IMR-90 (cell line): ENCODE results near the gene CROCC. TPM values are rescaled to one million over a fixed set of nuclear protein-coding genes. Genes with fewer than 3 reads are reported as not detected.

ENCODE experiments used
- ATAC-seq: fragments of 200-7000 bp; cut with Tn5 transposase; 2 replicates; pipeline ENCODE4 v1.9.1; 2020; ENCODE audit warnings: low read depth, mild to moderate bottlenecking, moderate library complexity
- BruUV-seq: library from RNA; stranded (reverse); fragments of 400-500 nt; replicated peaks from 2 replicates; lab custom pipeline; 2021; lab: Mats Ljungman, UMichigan
- CTCF ChIA-PET: fragments of 300-600 bp; formaldehyde crosslinking; extraction: SDS; loops from one replicate; lab custom pipeline; 2021; ENCODE audit warnings: antibody characterized with exemption; lab: Yijun Ruan, JAX
- POLR2A ChIA-PET: fragments of 300-600 bp; sonication (Branson Sonifier 250); formaldehyde crosslinking; loops from one replicate; lab custom pipeline; 2022; ENCODE audit warnings: antibody characterized with exemption; ENCODE audit not compliant: unreplicated experiment; lab: Charles Lee
- DNase-seq: peaks from one replicate; pipeline ENCODE4 v3.0.0; 2013
- H2AFZ ChIP-seq: replicated peaks from 2 replicates; pipeline ENCODE3; 2013; ENCODE audit warnings: low read length, mild to moderate bottlenecking; ENCODE audit not compliant: poor library complexity
- H2AK5ac ChIP-seq: 2 replicates; pipeline ENCODE4 v1.6.1; 2013; ENCODE audit warnings: low read depth, low read length, inconsistent platforms
- H2AK9ac ChIP-seq: replicated peaks from 2 replicates; pipeline ENCODE3; 2013; ENCODE audit warnings: mild to moderate bottlenecking, low read depth, low read length, moderate library complexity; ENCODE audit not compliant: poor library complexity
- H2BK120ac ChIP-seq: 2 replicates; pipeline ENCODE4 v1.6.1; 2013; ENCODE audit warnings: low read depth, low read length, inconsistent platforms
- H2BK15ac ChIP-seq: 3 replicates; pipeline ENCODE4 v1.6.1; 2013; ENCODE audit warnings: low read depth, low read length, inconsistent platforms
- H2BK20ac ChIP-seq: 2 replicates; pipeline ENCODE4 v1.6.1; 2013; ENCODE audit warnings: low read depth, mild to moderate bottlenecking, inconsistent platforms, low read length, moderate library complexity
- H2BK5ac ChIP-seq: 2 replicates; pipeline ENCODE4 v1.6.1; 2013; ENCODE audit warnings: mild to moderate bottlenecking, low read depth, low read length, inconsistent platforms; ENCODE audit not compliant: poor library complexity, severe bottlenecking
- H3K14ac ChIP-seq: replicated peaks from 2 replicates; pipeline ENCODE4 v1.6.1; 2013; ENCODE audit warnings: low read depth, low read length, inconsistent platforms
- H3K18ac ChIP-seq: 2 replicates; pipeline ENCODE4 v1.6.1; 2013; ENCODE audit warnings: low read depth, low read length, control low read depth
- H3K23ac ChIP-seq: 2 replicates; pipeline ENCODE4 v1.6.1; 2013; ENCODE audit warnings: low read depth, low read length, inconsistent platforms
- H3K27ac ChIP-seq: 2 replicates; pipeline ENCODE4 v1.5.1; 2013; ENCODE audit warnings: mild to moderate bottlenecking, control low read depth, low read length; ENCODE audit not compliant: insufficient read depth
- H3K27me3 ChIP-seq: 2 replicates; pipeline ENCODE4 v1.6.1; 2013; ENCODE audit warnings: low read length; ENCODE audit not compliant: control insufficient read depth, insufficient read depth
- H3K36me3 ChIP-seq: 2 replicates; pipeline ENCODE4 v1.6.1; 2013; ENCODE audit warnings: low read length, mixed read lengths; ENCODE audit not compliant: control insufficient read depth, insufficient read depth
- H3K4ac ChIP-seq: 2 replicates; pipeline ENCODE4 v1.6.1; 2013; ENCODE audit warnings: low read depth, low read length, inconsistent platforms
- H3K4me1 ChIP-seq: 2 replicates; pipeline ENCODE4 v1.6.1; 2013; ENCODE audit warnings: low read length, mixed read lengths; ENCODE audit not compliant: control insufficient read depth, insufficient read depth
- H3K4me2 ChIP-seq: 2 replicates; pipeline ENCODE4 v1.6.1; 2013; ENCODE audit warnings: low read depth, mild to moderate bottlenecking, control low read depth, low read length, moderate library complexity
- H3K4me3 ChIP-seq: 2 replicates; pipeline ENCODE4 v1.5.1; 2013; ENCODE audit warnings: low read depth, mild to moderate bottlenecking, control low read depth, low read length, moderate library complexity; ENCODE audit not compliant: insufficient read depth
- H3K56ac ChIP-seq: 2 replicates; pipeline ENCODE4 v1.6.1; 2013; ENCODE audit warnings: low read length, inconsistent platforms; ENCODE audit not compliant: insufficient read depth; ENCODE audit errors: extremely low read depth
- H3K79me1 ChIP-seq, 2 experiments: 2 replicates each; pipeline ENCODE4 v1.6.1; 2013; ENCODE audit warnings: low read length in 2 of 2, inconsistent platforms in 1 of 2, low read depth in 1 of 2
- H3K9ac ChIP-seq: 2 replicates; pipeline ENCODE4 v1.6.1; 2013; ENCODE audit warnings: low read depth, low read length, control low read depth
- H3K9me1 ChIP-seq: 2 replicates; pipeline ENCODE4 v1.6.1; 2013; ENCODE audit warnings: low read length, inconsistent platforms; ENCODE audit not compliant: insufficient read depth
- H3K9me3 ChIP-seq: 2 replicates; pipeline ENCODE4 v1.6.1; 2013; ENCODE audit warnings: low read length; ENCODE audit not compliant: control insufficient read depth, insufficient read depth
- H4K20me1 ChIP-seq: 2 replicates; pipeline ENCODE4 v1.6.1; 2013; ENCODE audit warnings: low read length, inconsistent platforms; ENCODE audit not compliant: insufficient read depth
- H4K5ac ChIP-seq: 2 replicates; pipeline ENCODE4 v1.6.1; 2013; ENCODE audit warnings: mild to moderate bottlenecking, low read depth, low read length, control low read depth
- H4K8ac ChIP-seq, 2 experiments: 2 replicates each; pipeline ENCODE4 v1.6.1; 2013; ENCODE audit warnings: low read depth in 2 of 2, low read length in 2 of 2, control low read depth in 1 of 2, inconsistent platforms in 1 of 2
- H4K91ac ChIP-seq: 2 replicates; pipeline ENCODE4 v1.6.1; 2013; ENCODE audit warnings: low read depth, low read length, inconsistent platforms; ENCODE audit not compliant: insufficient read depth
- BHLHE40 ChIP-seq: fragments of 150-350 bp; IDR thresholded peaks from 2 replicates; pipeline ENCODE4 v1.6.1; 2016; ENCODE audit warnings: mild to moderate bottlenecking, low read depth, low read length
- CEBPB ChIP-seq: IDR thresholded peaks from 2 replicates; pipeline ENCODE4 v1.6.1; 2012; ENCODE audit warnings: low read depth, low read length, improper control_type of control experiment
- CHD1 ChIP-seq: IDR thresholded peaks from 2 replicates; pipeline ENCODE4 v1.6.1; 2012; ENCODE audit warnings: low read depth, low read length, improper control_type of control experiment
- CTCF ChIP-seq: conservative IDR thresholded peaks from 2 replicates; pipeline ENCODE4 v1.5.1; 2012; ENCODE audit warnings: mild to moderate bottlenecking, low read depth, low read length, improper control_type of control experiment
- ELK1 ChIP-seq: fragments of 150-350 bp; IDR thresholded peaks from 2 replicates; pipeline ENCODE4 v1.6.1; 2016; ENCODE audit warnings: low read depth, mild to moderate bottlenecking, low read length, moderate library complexity, borderline replicate concordance
- FOS ChIP-seq: fragments of 150-350 bp; IDR thresholded peaks from 2 replicates; pipeline ENCODE4 v1.6.1; 2016; ENCODE audit warnings: low read depth, low read length
- MAFK ChIP-seq: IDR thresholded peaks from 2 replicates; pipeline ENCODE4 v1.6.1; 2012; ENCODE audit warnings: low read depth, low read length, improper control_type of control experiment
- MAZ ChIP-seq: IDR thresholded peaks from 2 replicates; pipeline ENCODE4 v1.6.1; 2012; ENCODE audit warnings: low read depth, mild to moderate bottlenecking, low read length, improper control_type of control experiment, moderate library complexity, borderline replicate concordance
- MXI1 ChIP-seq: IDR thresholded peaks from 2 replicates; pipeline ENCODE4 v1.6.1; 2012; ENCODE audit warnings: low read depth, mild to moderate bottlenecking, low read length, moderate library complexity, borderline replicate concordance
- NFE2L2 ChIP-seq: fragments of 150-350 bp; IDR thresholded peaks from 2 replicates; pipeline ENCODE4 v1.6.1; 2016; ENCODE audit warnings: low read depth, mild to moderate bottlenecking, low read length
- POLR2A ChIP-seq: IDR thresholded peaks from 2 replicates; pipeline ENCODE4 v1.6.1; 2012; ENCODE audit warnings: mild to moderate bottlenecking, low read depth, low read length
- RAD21 ChIP-seq: IDR thresholded peaks from 2 replicates; pipeline ENCODE4 v1.6.1; 2012; ENCODE audit warnings: low read length, improper control_type of control experiment
- RCOR1 ChIP-seq: IDR thresholded peaks from 2 replicates; pipeline ENCODE4 v1.6.1; 2012; ENCODE audit warnings: mild to moderate bottlenecking, low read length, improper control_type of control experiment; ENCODE audit not compliant: insufficient replicate concordance
- RFX5 ChIP-seq: IDR thresholded peaks from 2 replicates; pipeline ENCODE4 v1.8.0; 2012; ENCODE audit warnings: low read depth, mild to moderate bottlenecking, low read length, moderate library complexity
- SMC3 ChIP-seq: fragments of 150-350 bp; IDR thresholded peaks from 2 replicates; pipeline ENCODE4 v1.6.1; 2016; ENCODE audit warnings: low read depth, mild to moderate bottlenecking, antibody characterized with exemption, low read length, moderate library complexity
- USF2 ChIP-seq: fragments of 150-350 bp; IDR thresholded peaks from 2 replicates; pipeline ENCODE4 v1.6.1; 2017; ENCODE audit warnings: mild to moderate bottlenecking, antibody characterized with exemption, low read length, low read depth
- WGBS, 2 experiments: methylation state at CpG; one replicate each; pipeline versions ENCODE4 v1.1.5 to v1.1.7; 2013; ENCODE audit warnings: missing lambda C conversion rate in 2 of 2; ENCODE audit not compliant: insufficient read length in 1 of 2; ENCODE audit errors: extremely low coverage in 2 of 2; 5-methylcytosine and 5-hydroxymethylcytosine counted together
- dilution Hi-C: fragments of 300-500 bp; cut with HindIII; formaldehyde crosslinking; loops from one replicate; pipeline ENCODE4 v1.14.3; 2018; ENCODE audit warnings: low sequenced_read_pairs; ENCODE audit not compliant: unreplicated experiment
- in situ Hi-C: fragments of 300-500 bp; cut with MboI; formaldehyde crosslinking; loops from 3 replicates; pipeline ENCODE4 v1.14.3; 2019; ENCODE audit warnings: low sequenced_read_pairs, inconsistent platforms, mixed read lengths
- intact Hi-C: fragments of 100-400 bp; cut with micrococcal nuclease; formaldehyde crosslinking; loops from 2 replicates; pipeline ENCODE4 v1.10.0; 2022
- polyA plus RNA-seq, 3 experiments: library from polyadenylated mRNA; depleted of rRNA; stranded (reverse); fragments of >200 nt; gene quantifications; 2 replicates each; pipeline ENCODE4 v1.2.3, GENCODE V29; 2012; ENCODE audit warnings: low replicate concordance in 1 of 3
- total RNA-seq: library from RNA; depleted of rRNA; stranded (reverse); fragments of >200 nt; gene quantifications from 2 replicates; pipeline ENCODE4 v1.2.3, GENCODE V29; 2012

The CROCC gene
- total and polyA plus RNA-seq, 2 of the 4 experiments (the other 2 are of a cell fraction), result 7.5 to 13.7 TPM

GRCh38 chr1:16978139-16978538 lies 56.4 kb downstream of the CROCC start:
- H3K27ac ChIP-seq, result no peak overlapping the region
- H2BK5ac ChIP-seq, result no peak overlapping the region
- 70% methylated on average over 2 of the region's 4 CpGs; no CpG with 5 or more reads in 1 of the 2 experiments for WGBS, 2 experiments
- H4K8ac ChIP-seq, result no peak overlapping the region
- no peak overlapping the region for H3K14ac ChIP-seq
- CTCF ChIA-PET, result interaction anchor here (0.7 to 0.9 kb wide), 2 partner anchors 14 to 30 kb away, joined by 3 read pairs; no protein-coding TSS in a partner anchor
- no peak overlapping the region for H2AK5ac ChIP-seq
- in situ Hi-C loops, result no loop called here
- no peak for ATAC-seq
- no peak overlapping the region for H2BK15ac ChIP-seq
- no peak overlapping the region for H2BK20ac ChIP-seq
- H2AFZ ChIP-seq, result peak overlapping the region; percentile 26
- no peak overlapping the region for H4K91ac ChIP-seq
- intact Hi-C loops, result no loop called here
- TF ChIP-seq RAD21 (no peak), MAFK (no peak), RFX5 (no peak), CEBPB (no peak), SMC3 (no peak), MXI1 (no peak), USF2 (no peak), POLR2A (no peak), CHD1 (no peak), CTCF (no peak), BHLHE40 (no peak), RCOR1 (no peak), ELK1 (no peak), NFE2L2 (no peak), MAZ (no peak), FOS (no peak)
- no peaks in the 10 kb centered on the region; a peak in 1 of 4 replicates for H3K79me1 ChIP-seq
- no peak overlapping the region for H3K23ac ChIP-seq
- BruUV-seq, result no TSS peak
- H3K4ac ChIP-seq, result no peak overlapping the region
- no peak overlapping the region for H4K5ac ChIP-seq
- H3K4me1 ChIP-seq, result peaks cover 7% of the 10 kb centered on the region; the same call in 1 of the 2 replicates
- no peaks in the 10 kb centered on the region for H3K27me3 ChIP-seq
- H3K56ac ChIP-seq, result no peak overlapping the region
- no peak overlapping the region for H3K4me3 ChIP-seq
- POLR2A ChIA-PET, result no interaction called here
- H3K9ac ChIP-seq, result no peak overlapping the region
- H3K36me3 ChIP-seq, result no peaks in the 10 kb centered on the region
- H4K20me1 ChIP-seq, result peaks cover 3% of the 10 kb centered on the region; the same call in 1 of the 2 replicates
- no peaks in the 10 kb centered on the region for H3K9me3 ChIP-seq
- no peak for DNase-seq
- no peak overlapping the region for H3K4me2 ChIP-seq
- no peak overlapping the region for H3K18ac ChIP-seq
- H2BK120ac ChIP-seq, result no peak overlapping the region
- H3K9me1 ChIP-seq, result no peaks in the 10 kb centered on the region
- dilution Hi-C loops, result no loop called here
- no peak overlapping the region for H2AK9ac ChIP-seq
